Mesendoderm (in vitro differentiated cells): ENCODE data around the gene NR3C2.

Experiments used
- DNase-seq: peaks from one replicate; pipeline ENCODE4 v3.0.0; 2013
- H2AK5ac ChIP-seq: 2 replicates; pipeline ENCODE4 v1.6.1; 2013; ENCODE audit warnings: low read length, inconsistent platforms
- H2BK120ac ChIP-seq: 2 replicates; pipeline ENCODE4 v1.6.1; 2013; ENCODE audit warnings: low read depth, mild to moderate bottlenecking, low read length, moderate library complexity, mixed read lengths
- H2BK15ac ChIP-seq: replicated peaks from 2 replicates; pipeline ENCODE4 v1.6.1; 2013; ENCODE audit warnings: low read depth, mild to moderate bottlenecking, moderate library complexity
- H2BK5ac ChIP-seq: 2 replicates; pipeline ENCODE4 v1.6.1; 2013; ENCODE audit warnings: low read length, inconsistent platforms
- H3K18ac ChIP-seq: 2 replicates; pipeline ENCODE4 v1.6.1; 2013; ENCODE audit warnings: mild to moderate bottlenecking, low read length, mixed read lengths
- H3K23ac ChIP-seq: one replicate; pipeline ENCODE4 v1.6.1; 2013; ENCODE audit warnings: low read length
- H3K27ac ChIP-seq: 2 replicates; pipeline ENCODE4 v1.5.1; 2013; ENCODE audit warnings: low read depth, mild to moderate bottlenecking, inconsistent platforms, low read length, moderate library complexity
- H3K27me3 ChIP-seq: 2 replicates; pipeline ENCODE4 v1.6.1; 2013; ENCODE audit warnings: low read length, control low read depth, mild to moderate bottlenecking, inconsistent platforms; ENCODE audit not compliant: insufficient read depth, poor library complexity
- H3K36me3 ChIP-seq: 2 replicates; pipeline ENCODE4 v1.6.1; 2013; ENCODE audit warnings: low read length, inconsistent platforms; ENCODE audit not compliant: control insufficient read depth, insufficient read depth
- H3K4ac ChIP-seq: one replicate; pipeline ENCODE4 v1.6.1; 2013; ENCODE audit warnings: low read depth, mild to moderate bottlenecking, low read length, moderate library complexity
- H3K4me1 ChIP-seq: 2 replicates; pipeline ENCODE4 v1.6.1; 2013; ENCODE audit warnings: low read depth, low read length, inconsistent platforms; ENCODE audit not compliant: control insufficient read depth
- H3K4me2 ChIP-seq: 2 replicates; pipeline ENCODE4 v1.6.1; 2013; ENCODE audit warnings: low read length
- H3K4me3 ChIP-seq: 2 replicates; pipeline ENCODE4 v1.5.1; 2013; ENCODE audit warnings: mild to moderate bottlenecking, low read length
- H3K56ac ChIP-seq: one replicate; pipeline ENCODE4 v1.6.1; 2013; ENCODE audit warnings: low read length
- H3K79me1 ChIP-seq: 2 replicates; pipeline ENCODE4 v1.6.1; 2013; ENCODE audit warnings: low read length, inconsistent platforms
- H3K79me2 ChIP-seq: 2 replicates; pipeline ENCODE4 v1.6.1; 2013; ENCODE audit warnings: mild to moderate bottlenecking, low read length; ENCODE audit not compliant: control insufficient read depth, insufficient read depth
- H3K9ac ChIP-seq: 2 replicates; pipeline ENCODE4 v1.6.1; 2013; ENCODE audit warnings: low read length, inconsistent platforms
- H4K5ac ChIP-seq: one replicate; pipeline ENCODE4 v1.6.1; 2013; ENCODE audit warnings: low read length
- H4K8ac ChIP-seq: one replicate; pipeline ENCODE4 v1.6.1; 2013; ENCODE audit warnings: low read depth, mild to moderate bottlenecking, control low read depth, low read length, moderate library complexity
- WGBS: extraction: QIAGEN DNeasy Blood & Tissue Kit; methylation state at CpG from one replicate; pipeline ENCODE4 v1.1.7; 2013; ENCODE audit warnings: low lambda C conversion rate, missing lambda C conversion rate; ENCODE audit not compliant: insufficient coverage; ENCODE audit errors: extremely low coverage; 5-methylcytosine and 5-hydroxymethylcytosine counted together

NR3C2 gene

DNA sequence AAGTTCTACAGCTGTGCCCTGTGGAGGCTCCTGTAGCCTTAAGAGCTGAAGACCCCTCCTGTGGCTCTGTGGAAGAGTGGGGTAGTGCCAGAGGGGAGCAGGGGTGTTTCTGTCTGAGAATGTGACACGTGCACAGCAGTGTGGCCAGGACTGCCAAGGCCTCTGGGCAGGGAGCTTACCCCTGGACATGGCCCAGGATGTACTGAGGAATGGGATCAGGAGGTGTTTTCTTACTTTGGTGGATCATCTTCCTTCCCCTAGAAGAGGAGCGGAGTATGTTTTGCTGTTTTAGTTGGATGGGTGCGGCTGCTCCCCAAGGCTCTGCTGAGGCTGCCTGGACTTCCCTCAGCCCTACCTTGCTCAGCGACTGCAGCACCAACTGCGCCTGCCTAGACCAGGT is 367.8 kb downstream of the NR3C2 start:
- H3K4me3 ChIP-seq = no peak overlapping the region

DNA sequence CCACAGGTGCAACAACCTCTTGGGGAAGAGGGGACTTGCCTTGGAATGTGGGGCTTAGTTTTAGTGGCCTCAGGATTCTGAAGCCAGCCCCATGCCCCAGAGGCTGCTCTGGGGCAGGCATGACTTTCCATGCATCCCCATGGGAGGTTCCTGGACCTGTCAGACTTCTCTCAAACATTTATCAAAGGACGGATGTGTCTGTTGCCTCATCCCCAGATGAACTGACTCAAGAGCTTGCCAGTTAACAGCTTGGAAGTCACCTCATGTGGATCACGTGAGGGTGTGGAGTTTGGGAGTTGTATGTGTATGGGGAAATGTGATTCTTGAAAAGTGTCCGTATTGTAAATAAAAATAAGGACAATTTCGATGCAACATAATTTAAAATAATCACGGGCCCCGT is 368.9 kb downstream of the NR3C2 start:
- no peak overlapping the region for H4K8ac ChIP-seq
- H3K4me3 ChIP-seq = no peak overlapping the region
- no peak overlapping the region for H3K27ac ChIP-seq
- no peak overlapping the region for H3K4ac ChIP-seq
- H3K18ac ChIP-seq = no peak overlapping the region
- H3K56ac ChIP-seq = no peak overlapping the region
- WGBS = 100% methylated on average over 3 of the region's 6 CpGs
- no peaks in the 10 kb centered on the region for H3K27me3 ChIP-seq
- no peak overlapping the region for H3K9ac ChIP-seq
- no peak overlapping the region for H2BK120ac ChIP-seq
- H3K4me2 ChIP-seq = no peak overlapping the region
- H2BK15ac ChIP-seq = no peak overlapping the region
- no peak overlapping the region for H2AK5ac ChIP-seq
- DNase-seq = no peak
- H3K79me1 ChIP-seq = no peaks in the 10 kb centered on the region
- H3K4me1 ChIP-seq = no peaks in the 10 kb centered on the region
- no peak overlapping the region for H3K23ac ChIP-seq
- no peak overlapping the region for H2BK5ac ChIP-seq
- no peaks in the 10 kb centered on the region for H3K79me2 ChIP-seq
- H3K36me3 ChIP-seq = no peaks in the 10 kb centered on the region
- no peak overlapping the region for H4K5ac ChIP-seq

More for the DNA sequence above, 367.8 kb downstream of the NR3C2 start:
- H2AK5ac ChIP-seq = no peak overlapping the region
- no peaks in the 10 kb centered on the region for H3K79me2 ChIP-seq
- H3K79me1 ChIP-seq = no peaks in the 10 kb centered on the region
- no peak for DNase-seq
- H3K9ac ChIP-seq = no peak overlapping the region
- H2BK5ac ChIP-seq = no peak overlapping the region
- H2BK15ac ChIP-seq = no peak overlapping the region
- no peak overlapping the region for H3K27ac ChIP-seq
- no peak overlapping the region for H3K4ac ChIP-seq
- H3K27me3 ChIP-seq = no peaks in the 10 kb centered on the region
- H4K5ac ChIP-seq = no peak overlapping the region
- H2BK120ac ChIP-seq = no peak overlapping the region
- H4K8ac ChIP-seq = no peak overlapping the region
- no CpG with 5 or more reads among the region's 5 CpGs for WGBS
- no peak overlapping the region for H3K18ac ChIP-seq
- H3K23ac ChIP-seq = no peak overlapping the region
- H3K56ac ChIP-seq = no peak overlapping the region
- H3K4me2 ChIP-seq = no peak overlapping the region
- no peaks in the 10 kb centered on the region for H3K36me3 ChIP-seq
- H3K4me1 ChIP-seq = no peaks in the 10 kb centered on the region

DNA sequence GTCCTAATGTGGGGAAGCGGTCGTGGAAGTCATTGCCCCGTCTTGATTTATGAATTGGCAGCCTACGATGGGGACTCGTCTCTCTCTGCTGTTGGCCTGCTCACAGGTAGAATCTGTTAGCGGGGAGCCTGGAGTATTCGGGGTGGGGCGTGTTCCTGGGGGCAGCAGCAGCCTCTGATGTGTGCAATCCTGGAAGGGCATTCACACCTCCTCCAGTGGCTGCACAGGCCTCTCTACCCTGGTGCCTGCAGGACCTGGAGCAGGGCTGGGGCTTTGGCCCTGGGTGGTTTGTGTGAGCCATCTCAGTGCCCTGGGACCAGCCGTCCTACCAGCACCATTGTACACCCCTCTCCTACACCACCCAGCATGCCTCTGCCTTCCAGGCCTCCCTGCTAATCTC is 369.4 kb downstream of the NR3C2 start:
- Histone ChIP-seq H3K23ac (no peak overlapping the region), H3K4me2 (no peak overlapping the region), H3K4ac (no peak overlapping the region), H2AK5ac (no peak overlapping the region), H3K79me2 (no peaks in the 10 kb centered on the region), H2BK5ac (no peak overlapping the region), H3K79me1 (no peaks in the 10 kb centered on the region), H3K27me3 (no peaks in the 10 kb centered on the region), H3K18ac (no peak overlapping the region), H3K56ac (no peak overlapping the region), H3K4me3 (no peak overlapping the region), H3K9ac (no peak overlapping the region), H4K5ac (no peak overlapping the region), H3K27ac (no peak overlapping the region), H2BK120ac (no peak overlapping the region), H3K4me1 (no peaks in the 10 kb centered on the region), H3K36me3 (no peaks in the 10 kb centered on the region), H2BK15ac (no peak overlapping the region), H4K8ac (no peak overlapping the region)
- no peak for DNase-seq
- WGBS = no CpG with 5 or more reads among the region's 9 CpGs

DNA sequence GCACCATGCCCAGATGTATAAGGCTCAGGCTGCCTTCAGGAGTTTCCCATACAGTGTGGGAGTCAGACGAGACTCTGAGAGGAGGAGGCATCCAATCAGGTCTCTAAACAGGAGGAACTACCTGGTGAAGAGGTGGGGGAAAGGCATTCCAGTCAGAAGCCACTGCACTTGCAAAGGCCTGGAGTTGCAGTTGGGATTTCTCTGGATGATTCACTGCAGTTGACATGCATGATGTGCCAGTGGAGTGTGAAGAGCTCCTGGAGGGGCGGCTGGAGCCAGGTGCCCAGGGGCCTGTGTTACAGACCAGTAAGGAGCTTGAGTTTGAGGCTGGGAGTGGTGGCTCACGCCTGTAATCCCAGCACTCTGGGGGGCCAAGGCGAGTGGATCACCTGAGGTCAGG is 371.2 kb downstream of the NR3C2 start:
- Histone ChIP-seq H2BK15ac (no peak overlapping the region), H4K5ac (no peak overlapping the region), H3K23ac (no peak overlapping the region), H2AK5ac (no peak overlapping the region), H3K4me3 (no peak overlapping the region), H3K4me1 (no peaks in the 10 kb centered on the region), H3K18ac (no peak overlapping the region), H3K36me3 (no peaks in the 10 kb centered on the region), H3K27ac (no peak overlapping the region), H2BK120ac (no peak overlapping the region), H4K8ac (no peak overlapping the region), H3K79me2 (no peaks in the 10 kb centered on the region), H2BK5ac (no peak overlapping the region), H3K56ac (no peak overlapping the region), H3K27me3 (no peaks in the 10 kb centered on the region), H3K79me1 (no peaks in the 10 kb centered on the region), H3K4ac (no peak overlapping the region), H3K9ac (no peak overlapping the region), H3K4me2 (no peak overlapping the region)
- DNase-seq = peak; percentile 48
- WGBS = no CpG with 5 or more reads among the region's 4 CpGs

DNA sequence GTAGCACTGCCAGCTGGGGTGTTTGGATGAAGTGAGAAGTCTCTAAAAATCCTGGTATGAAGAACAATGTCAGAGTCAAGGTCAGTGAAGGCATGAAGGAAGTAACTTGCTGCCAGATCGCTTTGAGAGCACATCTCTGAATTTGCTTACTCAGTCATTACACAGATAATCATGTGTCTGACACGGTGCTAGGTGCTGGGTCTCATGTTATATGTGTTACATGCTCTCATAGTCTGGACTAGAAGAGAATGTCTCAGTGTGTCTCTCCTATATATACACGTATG is 372.4 kb downstream of the NR3C2 start:
- no peak overlapping the region for H3K18ac ChIP-seq
- no peaks in the 10 kb centered on the region for H3K27me3 ChIP-seq
- DNase-seq = no peak
- H4K5ac ChIP-seq = no peak overlapping the region
- H3K4me2 ChIP-seq = no peak overlapping the region
- H3K23ac ChIP-seq = no peak overlapping the region
- no peak overlapping the region for H3K9ac ChIP-seq
- no peak overlapping the region for H2BK15ac ChIP-seq
- H3K56ac ChIP-seq = no peak overlapping the region
- no peak overlapping the region for H2BK5ac ChIP-seq
- H3K36me3 ChIP-seq = no peaks in the 10 kb centered on the region
- no peak overlapping the region for H2BK120ac ChIP-seq
- no peak overlapping the region for H3K4me3 ChIP-seq
- no peaks in the 10 kb centered on the region for H3K4me1 ChIP-seq
- H3K79me1 ChIP-seq = no peaks in the 10 kb centered on the region
- no peak overlapping the region for H4K8ac ChIP-seq
- no CpG with 5 or more reads among the region's 3 CpGs for WGBS
- no peak overlapping the region for H3K4ac ChIP-seq
- no peak overlapping the region for H3K27ac ChIP-seq
- no peaks in the 10 kb centered on the region for H3K79me2 ChIP-seq
- H2AK5ac ChIP-seq = no peak overlapping the region

DNA sequence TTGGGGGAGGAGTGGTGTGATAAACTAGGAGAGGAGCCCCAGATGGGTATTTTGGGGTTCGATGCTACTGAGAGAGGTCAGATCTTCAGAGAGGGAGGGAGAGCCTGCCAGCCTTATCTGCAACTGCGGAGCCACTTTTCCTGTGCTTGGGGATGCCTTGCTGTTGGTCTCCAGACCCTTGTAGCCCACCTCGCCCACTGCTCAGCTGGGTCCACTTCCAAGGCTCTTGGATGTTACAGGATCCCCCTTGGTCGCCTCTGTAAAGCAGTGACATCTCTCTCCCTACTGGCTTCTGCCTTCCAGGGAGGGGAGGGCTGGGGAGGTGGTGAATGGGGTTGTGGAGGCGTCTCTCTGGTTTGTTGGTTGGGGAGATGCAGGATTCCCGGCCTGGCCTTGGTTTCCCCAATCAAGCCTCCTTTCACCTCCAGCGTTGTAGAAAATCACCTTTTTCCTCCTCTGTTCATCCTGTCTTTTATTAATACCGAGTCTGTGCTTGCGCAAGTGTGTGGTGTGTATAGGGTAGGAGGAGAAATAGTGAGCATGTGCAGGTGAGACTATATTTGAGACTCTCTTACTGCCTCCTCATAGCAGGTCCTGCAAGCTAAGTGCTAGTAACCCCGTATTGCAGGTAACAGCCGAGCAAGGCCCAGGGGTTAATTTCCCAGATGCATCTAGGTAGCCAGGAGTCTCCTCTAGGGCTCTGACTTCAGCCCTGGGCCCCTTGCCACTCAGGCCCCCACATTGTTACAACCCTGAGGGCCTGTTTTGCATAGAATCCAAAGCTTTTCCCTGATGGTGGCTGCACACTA is 372.9 kb downstream of the NR3C2 start:
- Histone ChIP-seq H4K5ac (no peak overlapping the region), H3K4ac (no peak overlapping the region), H3K27ac (no peak overlapping the region), H2BK5ac (no peak overlapping the region), H2BK120ac (no peak overlapping the region), H3K79me1 (no peaks in the 10 kb centered on the region), H3K79me2 (no peaks in the 10 kb centered on the region), H3K18ac (no peak overlapping the region), H3K9ac (no peak overlapping the region), H3K56ac (no peak overlapping the region), H3K4me1 (no peaks in the 10 kb centered on the region), H3K4me3 (no peak overlapping the region), H3K36me3 (no peaks in the 10 kb centered on the region), H2BK15ac (no peak overlapping the region), H3K27me3 (no peaks in the 10 kb centered on the region), H4K8ac (no peak overlapping the region), H3K23ac (no peak overlapping the region), H3K4me2 (no peak overlapping the region), H2AK5ac (no peak overlapping the region)
- no CpG with 5 or more reads among the region's 11 CpGs for WGBS
- no peak for DNase-seq
